NCI-H2029 treated with DMSO at 0.1 percent for 48 hours (cell line): ENCODE results near the gene EXD3.
"Not testable (repeated sequence)": the region's sequence is repeated elsewhere in the genome, so short reads cannot be mapped to it uniquely, and the experiment has no call there.

Source experiments
- DNase-seq: peaks from one replicate; lab custom pipeline; 2025; lab: John Stamatoyannopoulos, UW

Gene EXD3

GRCh38 chr9:137411260-137411644, 11.7 kb downstream of the EXD3 start:
- no peak for DNase-seq

- no peak for DNase-seq
Measured at GRCh38 chr9:137410891-137411249, 12.1 kb downstream of the EXD3 start.

GRCh38 chr9:137410236-137410890, 12.6 kb downstream of the EXD3 start:
- not testable (repeated sequence) for DNase-seq

- DNase-seq, result no peak
Measured at GRCh38 chr9:137409515-137409914, 13.4 kb downstream of the EXD3 start.

- no peak for DNase-seq
Measured at GRCh38 chr9:137408651-137409405, 14.1 kb downstream of the EXD3 start.

GRCh38 chr9:137407590-137408300, 15.2 kb downstream of the EXD3 start:
- DNase-seq, result no peak

- DNase-seq, result no peak
Measured at GRCh38 chr9:137406876-137407589, 15.9 kb downstream of the EXD3 start.

- no peak for DNase-seq
Measured at GRCh38 chr9:137406085-137406760, 16.7 kb downstream of the EXD3 start.

- DNase-seq, result no peak
Measured at GRCh38 chr9:137405677-137406081, 17.3 kb downstream of the EXD3 start.

GRCh38 chr9:137404961-137405567, 17.9 kb downstream of the EXD3 start:
- no peak for DNase-seq

- DNase-seq, result no peak
Measured at GRCh38 chr9:137403269-137403668, 19.7 kb downstream of the EXD3 start.

- DNase-seq, result no peak
Measured at GRCh38 chr9:137402746-137403145, 20.2 kb downstream of the EXD3 start.

GRCh38 chr9:137398561-137399468, 24.1 kb downstream of the EXD3 start:
- no peak for DNase-seq

- no peak for DNase-seq
Measured at GRCh38 chr9:137397675-137398423, 25.1 kb downstream of the EXD3 start.

GRCh38 chr9:137396634-137397367, 26.2 kb downstream of the EXD3 start:
- no peak for DNase-seq

- DNase-seq, result no peak
Measured at GRCh38 chr9:137396227-137396626, 26.7 kb downstream of the EXD3 start.

GRCh38 chr9:137395666-137396010, 27.3 kb downstream of the EXD3 start:
- DNase-seq, result no peak

- DNase-seq, result no peak
Measured at GRCh38 chr9:137394866-137395665, 27.9 kb downstream of the EXD3 start.
